Measurements from ENCODE around the gene PDE4B.

The PDE4B gene

DNA sequence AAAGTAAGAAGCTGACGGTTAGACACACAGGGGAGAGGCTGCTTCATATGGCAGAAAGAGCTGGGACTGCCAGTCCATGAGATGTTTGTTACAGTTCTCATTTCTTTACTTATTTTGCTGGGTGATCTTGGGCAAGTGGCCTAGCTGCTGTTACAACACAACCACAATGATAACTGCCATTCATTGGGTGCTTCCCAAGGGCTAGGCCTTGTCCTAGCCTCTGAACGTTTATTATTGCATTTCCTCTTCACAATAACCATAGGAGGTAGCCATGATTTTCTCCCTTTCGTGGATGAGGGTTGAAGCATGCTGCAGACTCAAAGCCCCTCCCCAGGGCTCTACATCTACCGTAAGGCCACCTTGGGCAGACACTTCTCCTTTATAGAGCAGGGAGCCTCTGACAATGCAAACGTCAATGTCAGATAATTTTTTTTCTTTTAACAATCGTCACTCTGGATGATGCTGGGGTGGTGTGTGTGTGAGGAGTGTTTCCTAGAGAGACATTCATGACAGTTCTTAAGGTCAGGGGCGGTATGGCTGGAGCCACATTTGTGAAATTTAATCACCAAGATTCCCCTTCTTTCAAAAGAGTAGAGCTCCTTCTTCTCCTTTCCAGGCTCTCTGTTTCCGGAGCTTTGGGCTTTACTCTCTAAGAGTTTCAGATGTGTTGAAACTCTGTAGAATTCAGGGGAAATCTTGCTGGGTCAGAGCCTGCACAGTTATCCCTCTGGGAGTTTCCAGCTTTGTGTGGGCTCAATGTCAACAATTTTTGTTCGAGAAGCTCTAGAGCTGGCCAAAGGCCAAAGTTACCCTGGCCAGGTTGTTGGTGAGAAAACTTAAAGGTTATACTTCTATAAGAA, 602.7 kb downstream of the PDE4B start:
- Histone ChIP-seq H3K27ac (peak overlapping the region; percentile 81), H3K36me3 (no peaks in the 10 kb centered on the region), H3K4me3 (ENCODE audit: low read depth in 1 of 2, low read length in 1 of 2) (peak overlapping the region; percentile 22), H3K9me3 (no peaks in the 10 kb centered on the region), H3K27me3 (no peaks in the 10 kb centered on the region), H3K4me1 (ENCODE audit: control insufficient read depth in 1 of 2, insufficient read depth in 1 of 2, low read depth in 1 of 2, low read length in 1 of 2) (peaks cover 48 to 51% of the 10 kb centered on the region in 2 experiments)
- no peak for TF ChIP-seq CTCF (IDR thresholded peaks at IDR 0.05)

GRCh38 chr1:66396212-66396890, 603.7 kb downstream of the PDE4B start:
- Histone ChIP-seq H3K27ac (peak overlapping the region; percentile 81), H3K9me3 (no peaks in the 10 kb centered on the region), H3K4me1 (ENCODE audit: control insufficient read depth in 1 of 2, insufficient read depth in 1 of 2, low read depth in 1 of 2, low read length in 1 of 2) (peaks cover 48 to 51% of the 10 kb centered on the region in 2 experiments), H3K36me3 (no peaks in the 10 kb centered on the region), H3K27me3 (no peaks in the 10 kb centered on the region), H3K4me3 (ENCODE audit: low read depth in 1 of 2, low read length in 1 of 2) (no peak overlapping the region)
- no peak for TF ChIP-seq CTCF (IDR thresholded peaks at IDR 0.05)

- no peaks in the 10 kb centered on the region for H3K27me3 ChIP-seq
- H3K4me3 ChIP-seq (ENCODE audit: low read depth in 1 of 2, low read length in 1 of 2), result no peak overlapping the region
- H3K9me3 ChIP-seq, result no peaks in the 10 kb centered on the region
- H3K4me1 ChIP-seq (ENCODE audit: control insufficient read depth in 1 of 2, insufficient read depth in 1 of 2, low read depth in 1 of 2, low read length in 1 of 2), result peaks cover 48 to 51% of the 10 kb centered on the region in 2 experiments
- H3K36me3 ChIP-seq, result no peaks in the 10 kb centered on the region
- TF ChIP-seq CTCF (IDR thresholded peaks at IDR 0.05), result no peak
- peak overlapping the region; percentile 81 for H3K27ac ChIP-seq
Measured at GRCh38 chr1:66397192-66397591, 604.5 kb downstream of the PDE4B start.

DNA sequence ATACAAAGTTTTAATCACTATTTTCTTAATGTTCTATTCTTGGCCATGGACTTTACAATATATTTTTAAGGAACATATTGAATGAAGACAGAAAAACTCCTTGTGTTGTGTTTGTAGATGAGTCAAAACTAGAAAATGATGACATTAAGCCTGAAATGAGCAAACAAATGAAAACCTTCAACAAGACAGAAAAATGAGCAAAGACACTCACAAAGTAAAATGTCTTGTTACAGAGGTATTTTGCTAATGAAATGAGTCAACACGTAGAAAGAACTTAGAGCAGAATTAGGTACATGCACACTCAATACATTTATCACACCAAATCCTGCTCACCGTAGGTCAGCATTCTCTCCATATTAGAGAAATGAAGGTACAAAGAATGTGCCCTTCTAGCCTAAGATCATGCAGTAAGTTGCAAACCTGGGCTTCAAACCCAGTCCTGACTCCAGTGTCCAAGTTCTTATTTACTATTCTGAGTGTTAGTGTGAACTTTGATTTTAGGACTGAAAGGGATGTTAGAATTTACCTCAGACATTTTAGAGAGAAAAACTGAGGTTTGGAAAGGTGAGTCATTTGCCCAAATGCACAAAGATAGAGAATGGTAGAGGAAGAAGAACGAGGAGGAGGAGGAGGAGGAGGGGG, 607.3 kb downstream of the PDE4B start:
- Histone ChIP-seq H3K36me3 (no peaks in the 10 kb centered on the region), H3K9me3 (no peaks in the 10 kb centered on the region), H3K27ac (no peak overlapping the region), H3K4me1 (ENCODE audit: control insufficient read depth in 1 of 2, insufficient read depth in 1 of 2, low read depth in 1 of 2, low read length in 1 of 2) (peaks cover 25 to 30% of the 10 kb centered on the region in 2 experiments), H3K27me3 (no peaks in the 10 kb centered on the region), H3K4me3 (ENCODE audit: low read depth in 1 of 2, low read length in 1 of 2) (no peak overlapping the region)
- no peak for TF ChIP-seq CTCF (IDR thresholded peaks at IDR 0.05)

GRCh38 chr1:66400660-66401059, 608.0 kb downstream of the PDE4B start:
- peaks cover 19 to 27% of the 10 kb centered on the region in 2 experiments for H3K4me1 ChIP-seq (ENCODE audit: control insufficient read depth in 1 of 2, insufficient read depth in 1 of 2, low read depth in 1 of 2, low read length in 1 of 2)
- H3K27me3 ChIP-seq, result no peaks in the 10 kb centered on the region
- TF ChIP-seq CTCF (IDR thresholded peaks at IDR 0.05), result no peak
- H3K27ac ChIP-seq, result no peak overlapping the region
- H3K9me3 ChIP-seq, result no peaks in the 10 kb centered on the region
- no peaks in the 10 kb centered on the region for H3K36me3 ChIP-seq
- H3K4me3 ChIP-seq (ENCODE audit: low read depth in 1 of 2, low read length in 1 of 2), result no peak overlapping the region

Data from neutrophil (primary cell).